Mononuclear cell (primary cell): Measurements from ENCODE around the gene PLP2. TPM values are rescaled to one million over a fixed set of nuclear protein-coding genes. Genes with fewer than 3 reads are reported as not detected.

Experiments
- H3K27me3 ChIP-seq: 2 replicates; pipeline ENCODE4 v1.6.0; 2011; ENCODE audit warnings: low read length, control low read depth; ENCODE audit not compliant: insufficient read depth
- H3K4me1 ChIP-seq: 2 replicates; pipeline ENCODE4 v1.5.1; 2011; ENCODE audit warnings: mild to moderate bottlenecking, low read length, control low read depth; ENCODE audit not compliant: insufficient read depth
- H3K4me3 ChIP-seq: 2 replicates; pipeline ENCODE4 v1.5.1; 2011; ENCODE audit warnings: mild to moderate bottlenecking, low read length, moderate library complexity
- H3K9me3 ChIP-seq: 2 replicates; pipeline ENCODE4 v1.5.1; 2011; ENCODE audit warnings: low read depth, mild to moderate bottlenecking, control low read depth, low read length
- total RNA-seq: library from RNA; depleted of rRNA; stranded (reverse); fragments of >200 nt; gene quantifications from one replicate; pipeline ENCODE4 v1.2.3, GENCODE V29; 2012

Gene PLP2
- total RNA-seq, 1 donor, result 53.9 TPM

GRCh38 chrX:49174723-49175122 lies 3.0 kb downstream of the PLP2 start:
- peaks cover 49% of the 10 kb centered on the region for H3K4me1 ChIP-seq

GRCh38 chrX:49175435-49176274 lies 4.0 kb downstream of the PLP2 start:
- H3K4me1 ChIP-seq, result peaks cover 40% of the 10 kb centered on the region
- no peak overlapping the region for H3K4me3 ChIP-seq
- H3K27me3 ChIP-seq, result no peaks in the 10 kb centered on the region
- no peaks in the 10 kb centered on the region for H3K9me3 ChIP-seq

More at GRCh38 chrX:49174723-49175122, 3.0 kb downstream of the PLP2 start:
- Histone ChIP-seq H3K4me3 (no peak overlapping the region), H3K27me3 (no peaks in the 10 kb centered on the region), H3K9me3 (no peaks in the 10 kb centered on the region)

GRCh38 chrX:49176421-49177326 lies 5.0 kb downstream of the PLP2 start:
- Histone ChIP-seq H3K27me3 (no peaks in the 10 kb centered on the region), H3K4me3 (no peak overlapping the region), H3K4me1 (peaks cover 37% of the 10 kb centered on the region), H3K9me3 (no peaks in the 10 kb centered on the region)

- no peak overlapping the region for H3K4me3 ChIP-seq
- no peaks in the 10 kb centered on the region for H3K27me3 ChIP-seq
- H3K9me3 ChIP-seq, result no peaks in the 10 kb centered on the region
- H3K4me1 ChIP-seq, result peaks cover 37% of the 10 kb centered on the region
Observed at GRCh38 chrX:49177338-49177833, 5.7 kb downstream of the PLP2 start.

GRCh38 chrX:49177873-49178480 lies 6.3 kb downstream of the PLP2 start:
- Histone ChIP-seq H3K9me3 (no peaks in the 10 kb centered on the region), H3K4me1 (peaks cover 35% of the 10 kb centered on the region), H3K4me3 (no peak overlapping the region), H3K27me3 (no peaks in the 10 kb centered on the region)

GRCh38 chrX:49178537-49178936 lies 6.8 kb downstream of the PLP2 start:
- H3K9me3 ChIP-seq, result no peaks in the 10 kb centered on the region
- no peak overlapping the region for H3K4me3 ChIP-seq
- H3K27me3 ChIP-seq, result no peaks in the 10 kb centered on the region
- H3K4me1 ChIP-seq, result peaks cover 29% of the 10 kb centered on the region

GRCh38 chrX:49179358-49179757 lies 7.7 kb downstream of the PLP2 start:
- H3K9me3 ChIP-seq, result no peaks in the 10 kb centered on the region
- H3K4me3 ChIP-seq, result no peak overlapping the region
- H3K27me3 ChIP-seq, result no peaks in the 10 kb centered on the region
- H3K4me1 ChIP-seq, result peaks cover 21% of the 10 kb centered on the region

- Histone ChIP-seq H3K9me3 (no peaks in the 10 kb centered on the region), H3K27me3 (no peaks in the 10 kb centered on the region), H3K4me1 (peaks cover 11% of the 10 kb centered on the region), H3K4me3 (no peak overlapping the region)
Observed at GRCh38 chrX:49183701-49184281, 12.1 kb downstream of the PLP2 start.

- Histone ChIP-seq H3K4me3 (peak overlapping the region; percentile 20), H3K9me3 (no peaks in the 10 kb centered on the region), H3K27me3 (no peaks in the 10 kb centered on the region), H3K4me1 (peaks cover 11% of the 10 kb centered on the region)
Observed at GRCh38 chrX:49184294-49185281, 12.9 kb downstream of the PLP2 start.

- H3K4me3 ChIP-seq, result peak within 1 kb of the TSS; percentile 52
- peaks cover 11% of the 10 kb centered on the region for H3K4me1 ChIP-seq
- H3K9me3 ChIP-seq, result no peaks in the 10 kb centered on the region
- H3K27me3 ChIP-seq, result no peaks in the 10 kb centered on the region
Observed at GRCh38 chrX:49186125-49187027, 14.7 kb downstream of the PLP2 start, which contains the start of gene PRICKLE3. PRICKLE3 (minus strand) TSS chrX:49186373; CDS start chrX:49186297, 76 bp downstream.

- Histone ChIP-seq H3K27me3 (no peaks in the 10 kb centered on the region), H3K4me3 (no peak overlapping the region), H3K9me3 (no peaks in the 10 kb centered on the region), H3K4me1 (peaks cover 11% of the 10 kb centered on the region)
Observed at GRCh38 chrX:49187028-49187394, 15.3 kb downstream of the PLP2 start.

GRCh38 chrX:49187526-49187925 lies 15.8 kb downstream of the PLP2 start:
- no peaks in the 10 kb centered on the region for H3K9me3 ChIP-seq
- no peaks in the 10 kb centered on the region for H3K27me3 ChIP-seq
- H3K4me1 ChIP-seq, result peaks cover 11% of the 10 kb centered on the region
- H3K4me3 ChIP-seq, result no peak overlapping the region
